SIG-M5 treated with dmso at 0.1 percent for 504 hours (cell line): ENCODE data around the gene GABRR1.

ENCODE experiments used
- DNase-seq: peaks from one replicate; lab custom pipeline; 2025; ENCODE audit not compliant: unreplicated experiment; lab: John Stamatoyannopoulos, UW

Gene GABRR1

GRCh38 chr6:89216411-89216810, 747 bp downstream of the GABRR1 start:
- DNase-seq, result no peak

GRCh38 chr6:89215391-89215790, 1.8 kb downstream of the GABRR1 start:
- peak; percentile 85 for DNase-seq

GRCh38 chr6:89214197-89214596, 3.0 kb downstream of the GABRR1 start:
- DNase-seq, result no peak

GRCh38 chr6:89212472-89212871, 4.7 kb downstream of the GABRR1 start:
- no peak for DNase-seq

- DNase-seq, result no peak
Measured at GRCh38 chr6:89209457-89209856, 7.7 kb downstream of the GABRR1 start.

GRCh38 chr6:89208551-89208950, 8.6 kb downstream of the GABRR1 start:
- no peak for DNase-seq

GRCh38 chr6:89205819-89206218, 11.3 kb downstream of the GABRR1 start:
- no peak for DNase-seq

- DNase-seq, result no peak
Measured at GRCh38 chr6:89204096-89204495, 13.1 kb downstream of the GABRR1 start.

- no peak for DNase-seq
Measured at GRCh38 chr6:89200706-89201215, 16.4 kb downstream of the GABRR1 start.

- no peak for DNase-seq
Measured at GRCh38 chr6:89199579-89199978, 17.6 kb downstream of the GABRR1 start.

GRCh38 chr6:89198235-89198634, 18.9 kb downstream of the GABRR1 start:
- no peak for DNase-seq

GRCh38 chr6:89197141-89197540, 20.0 kb downstream of the GABRR1 start:
- DNase-seq, result no peak

- DNase-seq, result no peak
Measured at GRCh38 chr6:89194559-89194958, 22.6 kb downstream of the GABRR1 start.

- no peak for DNase-seq
Measured at GRCh38 chr6:89190741-89191140, 26.4 kb downstream of the GABRR1 start.

GRCh38 chr6:89187504-89187903, 29.7 kb downstream of the GABRR1 start:
- no peak for DNase-seq

- DNase-seq, result no peak
Measured at GRCh38 chr6:89186762-89187161, 30.4 kb downstream of the GABRR1 start.

- DNase-seq, result no peak
Measured at GRCh38 chr6:89184344-89184743, 32.8 kb downstream of the GABRR1 start.

GRCh38 chr6:89183294-89183693, 33.9 kb downstream of the GABRR1 start:
- DNase-seq, result no peak

- no peak for DNase-seq
Measured at GRCh38 chr6:89180971-89181370, 36.2 kb downstream of the GABRR1 start.

- DNase-seq, result no peak
Measured at GRCh38 chr6:89180112-89180511, 37.0 kb downstream of the GABRR1 start.

GRCh38 chr6:89173634-89174033, 43.5 kb downstream of the GABRR1 start:
- DNase-seq, result no peak

GRCh38 chr6:89172131-89172530, 45.0 kb downstream of the GABRR1 start:
- DNase-seq, result no peak

GRCh38 chr6:89162047-89162371, 55.1 kb downstream of the GABRR1 start:
- DNase-seq, result no peak
